SK-N-SH treated with all-trans-retinoic acid at 6 μM for 48 hours (cell line): ENCODE results near the gene FTSJ1.

Experiments
- ATAC-seq: fragments of 200-7000 bp; cut with Tn5 transposase; 3 replicates; pipeline ENCODE4 v1.9.1; 2020; ENCODE audit warnings: mild to moderate bottlenecking, moderate library complexity
- ARNTL ChIP-seq: fragments of 450-650 bp; formaldehyde crosslinking; IDR thresholded peaks from 2 replicates; pipeline ENCODE4 v1.5.0; 2020; ENCODE audit warnings: low read depth, mild to moderate bottlenecking, moderate library complexity, borderline replicate concordance
- BACH2 ChIP-seq: fragments of 250-450 bp; sonication (Bioruptor Pico); IDR thresholded peaks from 2 replicates; pipeline ENCODE4 v1.9.0; 2021; ENCODE audit warnings: mild to moderate bottlenecking, borderline replicate concordance
- CREB5 ChIP-seq: fragments of 250-450 bp; sonication (Bioruptor Pico); IDR thresholded peaks from 2 replicates; pipeline ENCODE4 v1.5.1; 2020; ENCODE audit warnings: low read depth, mild to moderate bottlenecking, moderate library complexity
- CSDC2 ChIP-seq: fragments of 250-450 bp; sonication (Bioruptor Pico); IDR thresholded peaks from 2 replicates; pipeline ENCODE4 v1.5.0; 2020; ENCODE audit warnings: mild to moderate bottlenecking, moderate library complexity
- CSRNP3 ChIP-seq: fragments of 250-450 bp; sonication (Bioruptor Pico); IDR thresholded peaks from 2 replicates; pipeline ENCODE4 v1.5.1; 2021; ENCODE audit warnings: mild to moderate bottlenecking, moderate library complexity
- ESRRG ChIP-seq: fragments of 250-450 bp; sonication (Bioruptor Pico); IDR thresholded peaks from 2 replicates; pipeline ENCODE4 v1.6.1; 2021; ENCODE audit warnings: mild to moderate bottlenecking
- GLIS3 ChIP-seq: fragments of 250-450 bp; sonication (Bioruptor Pico); IDR thresholded peaks from 2 replicates; pipeline ENCODE4 v1.5.0; 2020; ENCODE audit warnings: mild to moderate bottlenecking, moderate library complexity
- ISL1 ChIP-seq: fragments of 250-450 bp; sonication (Bioruptor Pico); IDR thresholded peaks from 2 replicates; pipeline ENCODE4 v2.1.2; 2022; ENCODE audit warnings: mild to moderate bottlenecking, moderate library complexity
- OSR1 ChIP-seq: fragments of 250-450 bp; sonication (Bioruptor Pico); IDR thresholded peaks from 2 replicates; pipeline ENCODE4 v1.8.0; 2022; ENCODE audit warnings: moderate library complexity, mild to moderate bottlenecking, inconsistent platforms
- PATZ1 ChIP-seq: fragments of 250-450 bp; sonication (Bioruptor Pico); IDR thresholded peaks from 2 replicates; pipeline ENCODE4 v1.8.0; 2020; ENCODE audit warnings: mild to moderate bottlenecking, moderate library complexity, borderline replicate concordance
- POU6F1 ChIP-seq: fragments of 250-450 bp; sonication (Bioruptor Pico); IDR thresholded peaks from 2 replicates; pipeline ENCODE4 v1.8.0; 2021; ENCODE audit warnings: low read depth, mild to moderate bottlenecking, moderate library complexity, borderline replicate concordance
- PPARA ChIP-seq: fragments of 250-450 bp; sonication (Bioruptor Pico); IDR thresholded peaks from 2 replicates; pipeline ENCODE4 v1.5.0; 2020; ENCODE audit warnings: mild to moderate bottlenecking, borderline replicate concordance
- RARB ChIP-seq: fragments of 250-450 bp; sonication (Bioruptor Pico); IDR thresholded peaks from 2 replicates; pipeline ENCODE4 v1.8.0; 2021; ENCODE audit warnings: mild to moderate bottlenecking, moderate library complexity
- SNAI2 ChIP-seq: fragments of 250-450 bp; sonication (Bioruptor Pico); IDR thresholded peaks from 2 replicates; pipeline ENCODE4 v1.5.0; 2020; ENCODE audit warnings: mild to moderate bottlenecking, moderate library complexity
- TOX ChIP-seq: fragments of 250-450 bp; sonication (Bioruptor Pico); IDR thresholded peaks from 2 replicates; pipeline ENCODE4 v1.8.0; 2021; ENCODE audit warnings: mild to moderate bottlenecking, moderate library complexity, borderline replicate concordance
- ZC3H10 ChIP-seq: fragments of 250-450 bp; sonication (Bioruptor Pico); IDR thresholded peaks from 2 replicates; pipeline ENCODE4 v1.5.1; 2021; ENCODE audit warnings: mild to moderate bottlenecking, moderate library complexity
- ZFP3 ChIP-seq: fragments of 250-450 bp; sonication (Bioruptor Pico); IDR thresholded peaks from 2 replicates; pipeline ENCODE4 v1.5.0; 2020; ENCODE audit warnings: mild to moderate bottlenecking, moderate library complexity
- ZFP30 ChIP-seq: fragments of 450-650 bp; formaldehyde crosslinking; IDR thresholded peaks from 2 replicates; pipeline ENCODE4 v1.5.0; 2022; ENCODE audit warnings: mild to moderate bottlenecking, moderate library complexity
- ZNF565 ChIP-seq: fragments of 450-650 bp; formaldehyde crosslinking; conservative IDR thresholded peaks from 2 replicates; pipeline ENCODE4 v1.5.0; 2020; ENCODE audit warnings: low read depth, mild to moderate bottlenecking, moderate library complexity
- ZNF70 ChIP-seq: fragments of 450-650 bp; formaldehyde crosslinking; IDR thresholded peaks from 2 replicates; pipeline ENCODE4 v1.5.0; 2020; ENCODE audit warnings: mild to moderate bottlenecking, moderate library complexity
- ZNF8 ChIP-seq: fragments of 450-650 bp; formaldehyde crosslinking; IDR thresholded peaks from 2 replicates; pipeline ENCODE4 v1.5.0; 2020; ENCODE audit warnings: mild to moderate bottlenecking, moderate library complexity

Gene FTSJ1

GRCh38 chrX:48475296-48475695, 703 bp upstream of the FTSJ1 start (continued):
- TF ChIP-seq POU6F1 (CRISPR knock-in tag) (no peak), ZNF70 (CRISPR knock-in tag) (no peak), ZNF8 (CRISPR knock-in tag) (no peak), PATZ1 (CRISPR knock-in tag) (no peak), ZFP3 (CRISPR knock-in tag) (no peak)

- no peak for ATAC-seq
- TF ChIP-seq ZNF8 (CRISPR knock-in tag) = no peak
- no peak for TF ChIP-seq OSR1
- no peak for TF ChIP-seq POU6F1 (CRISPR knock-in tag)
- TF ChIP-seq ESRRG (CRISPR knock-in tag) = no peak
- no peak for TF ChIP-seq CREB5 (CRISPR knock-in tag)
- no peak for TF ChIP-seq PATZ1 (CRISPR knock-in tag)
- TF ChIP-seq CSDC2 (CRISPR knock-in tag) = no peak
- no peak for TF ChIP-seq ARNTL (CRISPR knock-in tag)
- no peak for TF ChIP-seq ZNF70 (CRISPR knock-in tag)
- no peak for TF ChIP-seq RARB (CRISPR knock-in tag)
- no peak for TF ChIP-seq ZFP30
- TF ChIP-seq ZNF565 (CRISPR knock-in tag) = no peak
- no peak for TF ChIP-seq SNAI2 (CRISPR knock-in tag)
- no peak for TF ChIP-seq TOX (CRISPR knock-in tag)
- TF ChIP-seq GLIS3 (CRISPR knock-in tag) = no peak
- TF ChIP-seq ZFP3 (CRISPR knock-in tag) = no peak
- no peak for TF ChIP-seq CSRNP3 (CRISPR knock-in tag)
- TF ChIP-seq BACH2 (CRISPR knock-in tag) = no peak
- no peak for TF ChIP-seq ISL1
Measured at GRCh38 chrX:48476919-48477318, 920 bp downstream of the FTSJ1 start.

GRCh38 chrX:48477960-48478755, 2.2 kb downstream of the FTSJ1 start:
- no peak for ATAC-seq
- no peak for TF ChIP-seq ZFP3 (CRISPR knock-in tag)
- no peak for TF ChIP-seq ZNF70 (CRISPR knock-in tag)
- no peak for TF ChIP-seq ISL1
- TF ChIP-seq TOX (CRISPR knock-in tag) = no peak
- TF ChIP-seq PATZ1 (CRISPR knock-in tag) = no peak
- TF ChIP-seq PPARA (CRISPR knock-in tag) = no peak
- TF ChIP-seq ZNF565 (CRISPR knock-in tag) = no peak
- no peak for TF ChIP-seq POU6F1 (CRISPR knock-in tag)
- TF ChIP-seq BACH2 (CRISPR knock-in tag) = no peak
- TF ChIP-seq GLIS3 (CRISPR knock-in tag) = no peak
- no peak for TF ChIP-seq ZC3H10 (CRISPR knock-in tag)
- TF ChIP-seq SNAI2 (CRISPR knock-in tag) = no peak
